C4-2B (cell line): Measurements from ENCODE around the gene ITPR1.

Experiments used
- ZFX ChIP-seq: fragments of 450-650 bp; IDR thresholded peaks from 2 replicates; pipeline ENCODE4 v1.6.1; 2017
- TF ChIP-seq, protein P1 (sequence below): fragments of 450-650 bp; conservative IDR thresholded peaks from 2 replicates; pipeline ENCODE4 v1.5.1; 2017; ENCODE audit warnings: mild to moderate bottlenecking

DNA sequence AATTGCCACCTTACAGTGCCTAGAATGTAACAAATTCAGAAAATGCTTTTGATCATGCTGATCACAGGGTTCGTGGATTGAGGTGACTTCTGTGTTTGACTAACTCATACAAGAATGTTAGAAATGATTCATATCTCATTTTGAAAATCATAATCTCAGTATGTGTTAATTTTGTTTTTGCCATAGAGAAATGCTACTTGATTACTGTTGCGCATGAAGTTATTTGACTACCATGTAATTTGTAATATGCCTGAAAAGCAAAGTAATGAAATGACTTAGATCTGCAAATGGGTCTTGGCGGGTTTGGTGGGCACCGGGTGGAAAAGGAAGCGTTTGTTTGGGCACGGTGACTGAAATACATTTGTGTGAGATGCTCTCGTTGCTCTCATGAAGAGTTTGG is 312.5 kb downstream of the ITPR1 start:
- TF ChIP-seq, protein P1, sequence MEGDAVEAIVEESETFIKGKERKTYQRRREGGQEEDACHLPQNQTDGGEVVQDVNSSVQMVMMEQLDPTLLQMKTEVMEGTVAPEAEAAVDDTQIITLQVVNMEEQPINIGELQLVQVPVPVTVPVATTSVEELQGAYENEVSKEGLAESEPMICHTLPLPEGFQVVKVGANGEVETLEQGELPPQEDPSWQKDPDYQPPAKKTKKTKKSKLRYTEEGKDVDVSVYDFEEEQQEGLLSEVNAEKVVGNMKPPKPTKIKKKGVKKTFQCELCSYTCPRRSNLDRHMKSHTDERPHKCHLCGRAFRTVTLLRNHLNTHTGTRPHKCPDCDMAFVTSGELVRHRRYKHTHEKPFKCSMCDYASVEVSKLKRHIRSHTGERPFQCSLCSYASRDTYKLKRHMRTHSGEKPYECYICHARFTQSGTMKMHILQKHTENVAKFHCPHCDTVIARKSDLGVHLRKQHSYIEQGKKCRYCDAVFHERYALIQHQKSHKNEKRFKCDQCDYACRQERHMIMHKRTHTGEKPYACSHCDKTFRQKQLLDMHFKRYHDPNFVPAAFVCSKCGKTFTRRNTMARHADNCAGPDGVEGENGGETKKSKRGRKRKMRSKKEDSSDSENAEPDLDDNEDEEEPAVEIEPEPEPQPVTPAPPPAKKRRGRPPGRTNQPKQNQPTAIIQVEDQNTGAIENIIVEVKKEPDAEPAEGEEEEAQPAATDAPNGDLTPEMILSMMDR: no peak
- no peak for TF ChIP-seq ZFX
